Left lobe of liver (tissue), 2 donors: ENCODE data around the gene SLC46A1. TPM values are rescaled to one million over a fixed set of nuclear protein-coding genes. Genes with fewer than 3 reads are reported as not detected.

ENCODE experiments used
- ATAC-seq: fragments of 200-7000 bp; cut with Tn5 transposase; one replicate; pipeline ENCODE4 v1.9.1; 2020; ENCODE audit warnings: mild to moderate bottlenecking, moderate library complexity
- DNase-seq: peaks from one replicate; pipeline ENCODE4 v3.0.0-alpha.2; 2020; ENCODE audit warnings: low spot score
- total RNA-seq: library from RNA; stranded (reverse); gene quantifications from one replicate; pipeline ENCODE4 v1.2.1, GENCODE V29; 2021
- donor health status: DM: no; HTN: no; CAD: no; lungs with moderate emphysema.
- donor health status: DM: no; HTN: yes; CAD: no.

SLC46A1 gene
- total RNA-seq, 1 donor from 2014 or later = 46.2 TPM

- ATAC-seq = peak; percentile 51
- no peak for DNase-seq
Measured at GRCh38 chr17:28385037-28385400, 21.0 kb downstream of the SLC46A1 start.

GRCh38 chr17:28384281-28385036 lies 21.6 kb downstream of the SLC46A1 start:
- DNase-seq (peak; percentile 84), ATAC-seq (peak; percentile 83)

- ATAC-seq = peak; percentile 75
Measured at GRCh38 chr17:28381141-28381825, 24.7 kb downstream of the SLC46A1 start.

GRCh38 chr17:28379814-28380801 lies 25.9 kb downstream of the SLC46A1 start:
- ATAC-seq = peak; percentile 3
- DNase-seq = no peak

More at GRCh38 chr17:28381141-28381825, 24.7 kb downstream of the SLC46A1 start:
- peak; percentile 75 for DNase-seq

- ATAC-seq = no peak
- no peak for DNase-seq
Measured at GRCh38 chr17:28372945-28373274, 33.1 kb downstream of the SLC46A1 start.

GRCh38 chr17:28372203-28372944 lies 33.6 kb downstream of the SLC46A1 start:
- DNase-seq (no peak), ATAC-seq (no peak)

GRCh38 chr17:28371245-28372202 lies 34.5 kb downstream of the SLC46A1 start, which contains the start of gene SARM1:
Gene SARM1, plus strand, starts transcription at chr17:28371694. Its CDS starts 339 bp downstream, at chr17:28372033.
- DNase-seq (peak; percentile 93), ATAC-seq (peak; percentile 64)

- ATAC-seq (peak; percentile 0), DNase-seq (no peak)
Measured at GRCh38 chr17:28370744-28371103, 35.3 kb downstream of the SLC46A1 start.

- peak; percentile 94 for DNase-seq
- peak; percentile 66 for ATAC-seq
Measured at GRCh38 chr17:28370035-28370743, 35.8 kb downstream of the SLC46A1 start, which contains the start of gene VTN. Gene VTN, minus strand, starts transcription at chr17:28370307. Its CDS starts 104 bp downstream, at chr17:28370203.

- ATAC-seq = peak; percentile 1
Measured at GRCh38 chr17:28369684-28370034, 36.4 kb downstream of the SLC46A1 start.

GRCh38 chr17:28368915-28369683 lies 36.9 kb downstream of the SLC46A1 start:
- no peak for ATAC-seq
- DNase-seq = no peak

More at GRCh38 chr17:28369684-28370034, 36.4 kb downstream of the SLC46A1 start:
- DNase-seq = no peak

GRCh38 chr17:28368306-28368831 lies 37.6 kb downstream of the SLC46A1 start:
- DNase-seq = peak; percentile 88
- ATAC-seq = peak; percentile 40

GRCh38 chr17:28367641-28368305 lies 38.2 kb downstream of the SLC46A1 start:
- peak; percentile 57 for DNase-seq
- ATAC-seq = no peak

- no peak for DNase-seq
- no peak for ATAC-seq
Measured at GRCh38 chr17:28366605-28367004, 39.4 kb downstream of the SLC46A1 start.

GRCh38 chr17:28365487-28365886 lies 40.5 kb downstream of the SLC46A1 start:
- peak; percentile 9 for ATAC-seq
- DNase-seq = no peak

- ATAC-seq (peak; percentile 55), DNase-seq (peak; percentile 80)
Measured at GRCh38 chr17:28364665-28365363, 41.2 kb downstream of the SLC46A1 start, which contains the start of gene SEBOX. Gene SEBOX, minus strand, starts transcription at chr17:28365199. Its CDS starts 48 bp downstream, at chr17:28365151.
